Adrenal gland (tissue), 12 donors: ENCODE data around the gene NPSR1. TPM values are rescaled to one million over a fixed set of nuclear protein-coding genes. Genes with fewer than 3 reads are reported as not detected.

Experiments
- DNase-seq, 7 donors: peaks; one replicate each; pipeline ENCODE4 v3.0.0-alpha.2; 2019 to 2020
- H3K27ac ChIP-seq, 5 donors: fragments of 200-600 bp; sonication (generic) in 4 of 5; 1 replicate in 3 of 5; 2 replicates in 2 of 5; pipeline versions ENCODE4 v1.5.1 to v1.8.0; 2016 to 2020; ENCODE audit warnings: mild to moderate bottlenecking in 1 of 5
- H3K27me3 ChIP-seq: fragments of 200-600 bp; 2 replicates; pipeline ENCODE4 v1.8.0; 2021
- H3K36me3 ChIP-seq, 2 donors: fragments of 200-600 bp; replicated peaks in 1 of 2; 1 replicate in 1 of 2; 2 replicates in 1 of 2; pipeline versions ENCODE4 v1.5.1 to v1.8.0; 2018 to 2022
- H3K4me1 ChIP-seq, 2 donors: fragments of 200-600 bp; replicated peaks in 1 of 2; 1 replicate in 1 of 2; 2 replicates in 1 of 2; pipeline versions ENCODE4 v1.5.1 to v1.8.0; 2018 to 2021
- H3K4me3 ChIP-seq, 4 donors: fragments of 200-600 bp; sonication (generic) in 3 of 4; one replicate each; pipeline ENCODE4 v1.5.1; 2016 to 2018
- H3K9me3 ChIP-seq, 3 donors: fragments of 200-600 bp; sonication (generic) in 1 of 3; replicated peaks in 1 of 3; 1 replicate in 2 of 3; 2 replicates in 1 of 3; pipeline versions ENCODE4 v1.5.1 to v1.8.0; 2016 to 2021
- CTCF ChIP-seq, 6 experiments: fragments of 450-650 bp in 4 of 6; fragments of 200-600 bp in 2 of 6; sonication (generic) in 1 of 6; IDR thresholded peaks; 1 replicate in 5 of 6; 2 replicates in 1 of 6; pipeline versions ENCODE4 v1.5.1 to v1.8.0; 2016 to 2021; ENCODE audit warnings: antibody characterized with exemption in 6 of 6, mild to moderate bottlenecking in 2 of 6, moderate library complexity in 1 of 6
- POLR2A ChIP-seq, 2 donors: fragments of 450-650 bp; IDR thresholded peaks; one replicate each; pipeline ENCODE4 v1.6.1; 2017; ENCODE audit warnings: antibody characterized with exemption in 2 of 2, mild to moderate bottlenecking in 2 of 2, moderate library complexity in 1 of 2
- WGBS, 4 donors: extraction: QIAGEN DNeasy Blood & Tissue Kit in 2 of 4; methylation state at CpG; one replicate each; pipeline versions ENCODE4 v1.1.5 to v1.1.7; 2013 to 2017; 5-methylcytosine and 5-hydroxymethylcytosine counted together
- intact Hi-C, 2 donors: fragments of 100-400 bp; cut with DNase I; formaldehyde crosslinking; loops; one replicate each; pipeline versions ENCODE4 v1.14.1 to v1.15.0; 2022 to 2023
- polyA plus RNA-seq, 3 donors: library from polyadenylated mRNA; stranded (reverse); fragments of 200-250 nt in 2 of 3; fragments of 350-450 nt in 1 of 3; fragmentation: Illumina TruSeq in 1 of 3; extraction: RNeasy Lipid Tissue Mini Kit (QIAGEN cat#74804) in 1 of 3; gene quantifications; one replicate each; pipeline ENCODE4 v1.2.3, GENCODE V29; 2013 to 2014
- total RNA-seq, 9 donors: library from RNA; depleted of rRNA in 4 of 9; stranded (reverse); fragments of >200 nt in 4 of 9; fragments of 120-200 nt in 1 of 9; fragmentation: NEBNext Ultra II Directional in 1 of 9; extraction: Animal tissue kit (Norgen Biotek cat#: 25700) in 1 of 9; gene quantifications; one replicate each; pipeline versions ENCODE4 v1.1.0 to v1.2.4, GENCODE V29; 2013 to 2023
- donor health status: healthy with polysubstance abuse.
- donor health status: Bipolar disorder and iron deficiency.
- donor health status: DM: yes; HTN: yes; CAD: no.
- donor health status: DM: no; HTN: no; CAD: no.
- donor health status: DM: no; HTN: no; CAD: no.
- donor health status: DM: yes; HTN: yes; CAD: no.

Gene NPSR1
- total and polyA plus RNA-seq, 12 donors, result not detected

- Histone ChIP-seq H3K36me3 (no peaks in the 10 kb centered on the region), H3K27me3 (no peaks in the 10 kb centered on the region), H3K4me3 (no peak overlapping the region), H3K9me3 (no peaks in the 10 kb centered on the region), H3K4me1 (no peaks in the 10 kb centered on the region), H3K27ac (no peak overlapping the region)
- WGBS, 4 donors, result 73 to 86% (median 77%) methylated on average over 1 of the region's 1 CpG
- TF ChIP-seq POLR2A (IDR thresholded peaks at IDR 0.05), result no peak
- TF ChIP-seq CTCF (IDR thresholded peaks at IDR 0.05), result no peak
- intact Hi-C loops, result no loop called here
- no peak for DNase-seq
These were observed 173.4 kb downstream of the NPSR1 start for GRCh38 chr7:34831436-34831835.

- Histone ChIP-seq H3K4me1 (no peaks in the 10 kb centered on the region), H3K9me3 (no peaks in the 10 kb centered on the region), H3K4me3 (no peak overlapping the region), H3K27ac (no peak overlapping the region), H3K27me3 (no peaks in the 10 kb centered on the region), H3K36me3 (no peaks in the 10 kb centered on the region)
- TF ChIP-seq POLR2A (IDR thresholded peaks at IDR 0.05) (no peak), CTCF (IDR thresholded peaks at IDR 0.05) (no peak)
- WGBS, 4 donors, result 86 to 94% (median 91%) methylated on average over 2 to 3 of the region's 3 CpGs
- intact Hi-C loops, result no loop called here
- DNase-seq, result no peak
These were observed 174.0 kb downstream of the NPSR1 start for GRCh38 chr7:34832020-34832419.

- Histone ChIP-seq H3K27me3 (no peaks in the 10 kb centered on the region), H3K36me3 (no peaks in the 10 kb centered on the region), H3K4me3 (no peak overlapping the region), H3K27ac (no peak overlapping the region), H3K9me3 (no peaks in the 10 kb centered on the region), H3K4me1 (no peaks in the 10 kb centered on the region)
- 66 to 76% (median 71%) methylated on average over 3 of the region's 3 CpGs for WGBS, 4 donors
- intact Hi-C loops, result no loop called here
- DNase-seq, result no peak
- TF ChIP-seq CTCF (IDR thresholded peaks at IDR 0.05) (no peak), POLR2A (IDR thresholded peaks at IDR 0.05) (no peak)
These were observed 178.0 kb downstream of the NPSR1 start for GRCh38 chr7:34835901-34836600.

GRCh38 chr7:34837316-34837715 lies 179.3 kb downstream of the NPSR1 start:
- H3K27me3 ChIP-seq, result no peaks in the 10 kb centered on the region
- H3K36me3 ChIP-seq, result no peaks in the 10 kb centered on the region
- no peak overlapping the region for H3K4me3 ChIP-seq
- H3K27ac ChIP-seq, result no peak overlapping the region
- H3K9me3 ChIP-seq, result no peaks in the 10 kb centered on the region
- TF ChIP-seq CTCF (IDR thresholded peaks at IDR 0.05), result no peak
- no peak for TF ChIP-seq POLR2A (IDR thresholded peaks at IDR 0.05)
- intact Hi-C loops, result no loop called here
- WGBS, 4 donors, result 47 to 65% (median 55%) methylated on average over 2 of the region's 2 CpGs
- no peaks in the 10 kb centered on the region for H3K4me1 ChIP-seq
- no peak for DNase-seq
